Dermis microvascular lymphatic vessel endothelial cell (primary cell): Measurements from ENCODE around the gene NEURL3. TPM values are rescaled to one million over a fixed set of nuclear protein-coding genes. Genes with fewer than 3 reads are reported as not detected.

Experiments used
- DNase-seq, 2 donors: peaks; one replicate each; pipeline versions ENCODE4 v3.0.0 to v3.0.0-alpha.2; 2010; ENCODE audit warnings: low read depth in 2 of 2
- total RNA-seq: library from RNA; depleted of rRNA; stranded (reverse); fragments of >200 nt; gene quantifications from 2 replicates; pipeline ENCODE4 v1.2.1, GENCODE V29; 2014

Gene NEURL3
- total RNA-seq, 1 donor from 2014 or later = 0.13 TPM

- no peak for DNase-seq
These were observed 35.0 kb upstream of the NEURL3 start for GRCh38 chr2:96540136-96540535.

- no peak for DNase-seq
These were observed 34.2 kb upstream of the NEURL3 start for GRCh38 chr2:96539215-96539920.

GRCh38 chr2:96538487-96539214 lies 33.5 kb upstream of the NEURL3 start:
- DNase-seq = peak; percentile 55 to 86

DNA sequence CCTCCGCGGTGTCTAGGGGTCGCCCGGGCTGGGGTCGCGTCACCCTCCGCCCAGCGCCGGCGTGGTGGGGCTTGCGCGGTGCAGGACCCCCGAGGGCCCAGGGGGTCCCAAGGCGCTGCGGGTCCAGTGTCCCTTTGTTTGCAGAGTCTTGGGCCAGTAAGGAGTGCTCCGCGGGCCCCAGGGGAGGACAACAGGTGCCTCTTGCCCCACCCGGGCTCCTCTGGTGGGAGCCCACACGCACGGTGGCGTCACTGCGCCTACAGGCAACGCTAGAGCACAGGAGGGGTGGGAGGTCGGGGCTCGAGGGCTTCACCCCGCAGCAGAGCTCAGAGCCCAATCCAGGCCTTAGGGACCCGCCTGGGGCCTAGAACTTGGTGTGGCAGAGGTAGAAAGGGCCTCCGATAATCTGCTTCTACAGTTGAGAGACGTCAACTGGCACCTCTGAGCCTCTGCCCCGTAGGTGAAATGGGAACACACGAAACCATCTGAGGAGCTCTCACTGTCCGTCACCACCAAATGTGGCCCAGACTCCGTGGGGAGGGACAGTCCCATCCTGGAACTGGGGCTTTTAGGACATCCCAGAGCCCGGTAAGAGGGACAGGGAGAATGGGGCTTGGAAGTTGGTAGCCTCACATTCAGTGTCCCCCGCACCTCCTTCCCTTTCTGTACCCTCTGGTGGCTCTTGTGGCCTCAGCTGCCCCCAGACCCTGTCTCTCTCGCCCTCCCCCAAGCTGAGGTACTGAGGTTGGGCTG lies 32.8 kb upstream of the NEURL3 start:
- no peak for DNase-seq

GRCh38 chr2:96537066-96537733 lies 32.0 kb upstream of the NEURL3 start:
- DNase-seq = peak in 1 of 2 donors; percentile 72

- DNase-seq = peak; percentile 72 to 93
These were observed 31.4 kb upstream of the NEURL3 start, which contains the start of gene ARID5A for GRCh38 chr2:96536445-96537065. ARID5A (plus strand) TSS chr2:96536752; CDS start chr2:96536827, 75 bp downstream.

- DNase-seq = no peak
These were observed 30.2 kb upstream of the NEURL3 start for GRCh38 chr2:96535331-96535730.

DNA sequence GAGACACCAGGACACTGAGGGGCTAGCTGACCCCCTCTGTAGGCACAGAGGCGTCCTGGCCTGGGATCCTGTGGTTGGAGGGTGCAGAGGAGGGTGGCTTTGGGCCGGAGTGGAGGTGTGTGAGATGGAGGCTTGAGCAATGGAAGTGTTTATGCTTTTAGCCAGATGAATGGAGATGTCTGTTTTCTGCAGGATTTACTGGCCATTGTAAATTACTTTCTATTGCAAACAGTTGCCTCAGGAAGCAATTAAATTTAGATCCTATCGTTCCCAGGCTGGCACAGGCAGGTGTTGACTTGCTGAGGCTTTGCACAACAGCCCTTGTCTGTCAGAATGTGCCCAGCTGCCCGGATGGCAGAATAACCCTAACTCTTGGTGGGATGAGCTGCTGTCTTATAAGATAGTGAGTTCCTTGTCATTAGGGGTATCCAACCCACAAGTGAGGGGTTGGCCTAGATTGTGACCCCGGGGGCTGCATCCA lies 29.6 kb upstream of the NEURL3 start:
- DNase-seq = no peak

GRCh38 chr2:96534141-96534540 lies 29.0 kb upstream of the NEURL3 start:
- no peak for DNase-seq

DNA sequence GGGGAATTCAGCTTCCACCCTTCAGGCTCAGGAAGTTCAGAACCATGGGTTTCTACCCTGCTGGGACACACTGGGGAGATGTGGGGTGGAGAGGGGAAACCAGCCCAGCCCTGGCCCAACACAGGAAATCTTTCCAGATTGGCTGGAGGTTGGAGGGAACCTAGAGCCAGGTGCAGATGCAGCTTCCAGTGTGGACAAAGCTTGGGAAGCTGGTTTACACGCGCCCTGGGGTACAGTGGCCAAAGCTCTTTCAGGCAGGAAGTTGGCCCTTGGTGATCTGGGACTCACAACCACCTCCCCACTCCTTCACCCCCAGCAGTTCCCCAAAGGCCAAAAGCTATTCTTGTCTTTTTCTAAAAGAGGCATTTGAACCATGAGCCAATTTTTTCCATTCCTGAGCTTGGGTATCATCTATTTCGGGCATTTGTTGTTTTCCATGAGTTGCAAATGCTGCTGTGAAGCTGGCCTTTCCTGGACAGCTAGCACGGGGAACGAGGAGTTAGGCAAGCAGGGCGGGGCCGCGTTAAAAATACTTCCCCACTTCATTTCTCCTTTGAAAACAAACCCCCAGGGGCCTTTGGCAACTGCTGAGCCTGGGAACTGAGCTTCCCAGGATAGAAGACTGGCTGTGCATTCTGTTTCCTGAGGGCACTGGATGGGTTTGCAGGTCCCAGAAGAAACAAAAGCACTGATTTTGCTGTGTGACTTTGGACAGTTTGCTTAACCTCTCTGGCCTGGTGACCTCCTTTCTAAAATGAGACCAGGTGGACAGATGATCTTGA lies 28.3 kb upstream of the NEURL3 start:
- DNase-seq = peak in 1 of 2 donors; percentile 63

GRCh38 chr2:96532641-96533291 lies 27.6 kb upstream of the NEURL3 start:
- no peak for DNase-seq

GRCh38 chr2:96531872-96532505 lies 26.8 kb upstream of the NEURL3 start:
- DNase-seq = peak in 1 of 2 donors; percentile 96

- DNase-seq = no peak
These were observed 26.2 kb upstream of the NEURL3 start for GRCh38 chr2:96531366-96531765.

GRCh38 chr2:96530474-96531357 lies 25.6 kb upstream of the NEURL3 start:
- DNase-seq = no peak

DNA sequence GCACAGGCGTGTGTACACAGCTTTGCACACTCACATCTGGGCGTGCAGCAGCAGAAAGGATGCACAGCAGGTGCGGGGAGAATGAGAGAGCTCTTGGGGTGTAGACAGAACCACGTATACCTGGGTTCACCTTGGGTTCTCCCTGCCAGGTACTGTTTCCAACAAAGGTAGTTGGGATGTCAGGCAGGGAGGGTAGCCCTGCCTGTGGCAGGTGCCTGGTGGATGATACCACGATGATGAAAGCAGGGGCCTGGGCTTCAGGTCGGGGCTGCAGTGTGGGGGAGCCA lies 24.9 kb upstream of the NEURL3 start:
- no peak for DNase-seq

- DNase-seq = no peak
These were observed 24.4 kb upstream of the NEURL3 start for GRCh38 chr2:96529376-96530143.

DNA sequence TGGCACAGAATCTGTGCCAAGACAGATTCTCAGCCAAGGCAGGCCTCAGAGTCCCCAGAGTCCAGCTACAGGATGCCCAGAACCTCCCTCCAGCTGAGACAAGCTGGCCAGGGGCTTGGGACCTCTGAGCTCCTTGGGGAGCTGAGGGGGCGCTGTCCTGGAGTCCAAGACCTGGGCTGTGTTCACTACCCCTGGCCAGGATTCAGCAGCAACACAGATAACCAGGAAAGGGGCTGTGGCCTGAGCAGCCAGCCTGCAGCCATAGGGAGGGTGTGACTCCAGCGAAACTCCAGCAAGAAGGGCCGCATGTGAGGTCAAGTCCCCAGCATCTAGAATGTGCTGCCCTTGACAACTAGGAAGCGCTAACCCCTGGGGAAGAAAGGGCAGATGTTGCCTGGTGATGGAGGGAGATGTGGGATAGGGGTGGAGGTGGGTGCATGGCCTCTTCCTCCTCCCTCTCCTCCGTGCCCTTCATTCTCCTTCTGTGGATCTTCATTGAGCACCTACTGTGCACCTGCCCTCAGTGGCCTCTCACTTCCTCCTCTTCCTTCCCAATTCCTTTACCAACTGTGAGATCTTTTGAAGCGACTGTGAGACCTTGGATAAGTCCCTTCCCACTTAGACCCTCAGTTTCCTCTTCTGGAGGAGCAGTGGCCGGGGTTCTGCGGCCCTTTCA lies 23.7 kb upstream of the NEURL3 start:
- DNase-seq = no peak
